HL-60/S4 treated with retinoic acid at 250 ng/mL for 4 days and 3 days (cell line): Measurements from ENCODE around the gene FOXO4.
"Not testable (repeated sequence)": the region's sequence is repeated elsewhere in the genome, so short reads cannot be mapped to it uniquely, and the experiment has no call there.

Experiments used
- in situ Hi-C: fragments of 300-500 bp; cut with MboI; formaldehyde crosslinking; loops from 2 replicates; pipeline ENCODE4 v1.7.0; 2022; ENCODE audit warnings: low sequenced_read_pairs

FOXO4 gene, protein sequence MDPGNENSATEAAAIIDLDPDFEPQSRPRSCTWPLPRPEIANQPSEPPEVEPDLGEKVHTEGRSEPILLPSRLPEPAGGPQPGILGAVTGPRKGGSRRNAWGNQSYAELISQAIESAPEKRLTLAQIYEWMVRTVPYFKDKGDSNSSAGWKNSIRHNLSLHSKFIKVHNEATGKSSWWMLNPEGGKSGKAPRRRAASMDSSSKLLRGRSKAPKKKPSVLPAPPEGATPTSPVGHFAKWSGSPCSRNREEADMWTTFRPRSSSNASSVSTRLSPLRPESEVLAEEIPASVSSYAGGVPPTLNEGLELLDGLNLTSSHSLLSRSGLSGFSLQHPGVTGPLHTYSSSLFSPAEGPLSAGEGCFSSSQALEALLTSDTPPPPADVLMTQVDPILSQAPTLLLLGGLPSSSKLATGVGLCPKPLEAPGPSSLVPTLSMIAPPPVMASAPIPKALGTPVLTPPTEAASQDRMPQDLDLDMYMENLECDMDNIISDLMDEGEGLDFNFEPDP

DNA sequence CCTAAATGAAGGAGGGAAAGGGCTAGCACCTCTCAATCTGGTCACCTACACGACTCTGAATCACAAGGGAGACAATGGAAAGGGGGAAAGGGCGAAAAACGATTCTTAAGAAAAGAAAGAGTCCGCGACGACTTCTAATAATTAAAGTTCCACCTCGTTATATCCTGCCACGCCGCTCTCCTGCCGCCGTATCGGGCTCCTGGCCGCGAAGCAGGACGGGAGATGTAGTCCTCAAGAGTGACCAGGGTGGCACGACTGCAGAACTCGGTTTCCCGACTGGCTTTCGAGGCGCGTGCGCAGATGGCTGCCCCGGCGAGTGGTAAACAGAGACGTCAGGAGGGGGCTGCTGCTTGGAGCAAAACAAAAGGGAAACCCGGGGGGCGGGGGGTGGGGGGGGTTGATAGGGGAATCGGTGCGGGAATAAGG is at the start of gene FOXO4:
FOXO4 (plus strand) TSS at position 297 of the 426 bp plus-strand sequence. CDS start 678 bp downstream, outside the sequence.
- in situ Hi-C loops, result no loop called here

DNA sequence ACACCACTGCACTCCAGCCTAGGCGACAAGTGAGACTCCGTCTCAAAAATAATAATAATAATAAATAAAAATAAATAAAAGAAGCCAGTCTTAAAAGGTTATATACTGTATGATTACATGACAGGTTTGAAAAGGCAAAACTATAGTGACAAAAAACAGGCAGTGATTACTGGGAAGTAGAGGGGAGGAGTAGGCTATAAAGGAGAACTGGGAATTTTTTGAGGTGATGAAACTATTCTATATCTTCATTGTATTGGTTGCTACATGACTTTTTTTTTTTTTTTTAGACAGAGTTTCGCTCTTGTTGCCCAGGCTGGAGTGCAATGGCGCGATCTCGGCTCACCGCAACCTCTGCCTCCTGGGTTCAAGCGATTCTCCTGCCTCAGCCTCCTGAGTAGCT is 47.8 kb upstream of the FOXO4 start:
- in situ Hi-C loops, result not testable (repeated sequence)

GRCh38 chrX:71052721-71053120 is 42.9 kb upstream of the FOXO4 start:
- in situ Hi-C loops, result no loop called here

GRCh38 chrX:71053217-71053621 is 42.4 kb upstream of the FOXO4 start:
- in situ Hi-C loops, result no loop called here

DNA sequence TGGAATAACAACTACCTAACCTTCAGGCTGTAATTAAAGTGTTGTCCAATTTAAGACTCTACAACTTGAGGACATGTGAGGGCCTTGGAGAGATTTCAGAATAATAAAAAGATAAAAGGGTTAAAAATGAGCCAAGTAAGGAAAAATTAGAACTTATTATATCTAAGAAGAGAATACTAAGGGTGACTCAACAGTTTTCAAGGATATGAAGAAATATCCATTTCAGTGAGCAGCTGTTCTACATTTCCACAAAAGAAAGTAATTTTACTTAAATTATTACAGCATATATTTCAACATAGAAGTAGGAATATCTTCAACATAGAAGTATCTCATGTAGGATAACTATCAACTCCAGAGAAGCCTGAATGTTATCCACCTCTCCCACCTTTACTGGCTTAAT is 38.8 kb upstream of the FOXO4 start:
- in situ Hi-C loops, result no loop called here

GRCh38 chrX:71057848-71058530 is 37.7 kb upstream of the FOXO4 start:
- in situ Hi-C loops, result no loop called here

DNA sequence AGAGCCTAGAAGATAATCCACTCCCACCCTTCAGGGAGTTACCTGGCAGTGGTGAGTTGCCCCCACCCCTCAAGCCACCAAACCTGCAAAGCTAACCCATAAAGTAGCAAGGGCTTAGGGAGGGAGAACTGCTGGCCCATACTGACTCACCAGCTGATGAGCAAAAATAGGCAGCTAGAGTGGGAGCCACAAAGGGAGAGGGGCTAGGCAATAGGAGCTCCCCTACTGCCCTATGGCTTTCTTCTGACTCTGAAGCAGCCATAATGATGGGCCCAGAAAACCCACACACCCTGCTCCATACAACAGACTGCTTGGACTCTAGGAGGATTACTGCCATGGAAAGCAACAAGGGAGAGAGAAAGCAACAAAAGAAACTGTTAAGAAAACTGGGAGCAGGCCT is 35.5 kb upstream of the FOXO4 start:
- in situ Hi-C loops, result no loop called here

DNA sequence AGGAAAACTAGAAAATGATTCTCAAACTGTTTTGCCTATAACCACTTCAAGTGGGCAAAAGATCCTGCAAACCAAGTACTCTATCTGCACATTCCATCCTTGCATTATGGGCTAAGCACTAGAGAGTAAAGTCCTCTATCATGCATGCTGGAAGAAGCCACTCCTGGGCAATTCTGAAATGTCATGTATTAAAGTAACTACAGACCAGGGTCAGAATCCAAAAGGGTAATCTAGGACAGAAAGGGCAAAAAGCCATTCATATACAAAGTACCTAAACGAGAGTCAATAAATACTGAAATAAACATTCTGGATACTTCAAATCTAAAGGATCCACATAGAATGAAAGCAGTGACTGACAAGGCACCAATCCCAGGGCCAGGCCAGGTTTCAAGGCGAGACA is 28.6 kb upstream of the FOXO4 start:
- in situ Hi-C loops, result no loop called here

GRCh38 chrX:71067712-71068043 is 28.0 kb upstream of the FOXO4 start:
- in situ Hi-C loops, result no loop called here

DNA sequence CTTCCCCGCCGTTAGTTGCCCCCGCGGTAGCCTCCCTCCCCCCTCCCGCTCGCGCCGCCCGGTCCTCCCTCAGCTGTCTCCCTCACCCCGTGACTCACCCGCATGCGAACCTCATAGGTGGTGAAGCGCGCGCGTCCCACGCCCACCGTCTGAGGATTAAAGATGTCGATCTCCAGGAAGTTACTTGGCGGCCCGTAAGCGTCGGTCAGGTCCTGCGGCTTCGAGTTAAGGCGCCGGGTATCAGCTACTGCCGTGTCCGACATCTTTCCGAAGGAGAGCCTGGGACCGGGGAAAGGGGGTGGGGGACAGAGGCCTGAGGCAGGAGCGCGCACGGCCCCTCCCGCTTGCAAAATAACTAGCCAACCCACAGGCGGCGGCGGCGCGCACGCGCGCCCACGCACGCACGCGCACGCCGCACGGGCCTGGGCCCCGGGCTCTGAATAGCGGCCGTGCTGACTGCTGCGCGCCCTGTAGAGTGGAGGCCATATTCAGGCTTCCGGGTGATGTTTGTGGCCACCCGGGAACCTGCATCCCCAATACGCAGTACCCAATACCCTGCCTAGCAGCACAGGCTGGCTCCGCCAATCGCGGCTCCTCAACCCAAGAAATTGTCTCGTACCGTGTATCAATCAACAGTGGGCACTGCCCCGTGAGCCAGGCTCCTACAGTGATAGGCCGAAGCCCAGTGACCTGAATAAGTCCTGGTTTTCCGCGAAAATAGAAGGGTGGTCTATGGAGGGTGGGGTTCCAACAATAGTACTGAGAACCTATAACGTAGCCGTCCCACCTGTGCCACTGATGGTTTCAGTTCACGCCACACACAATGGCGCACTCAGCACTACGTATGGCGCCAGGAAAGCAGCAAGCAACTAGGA is 27.4 kb upstream of the FOXO4 start, which contains the start of gene SNX12:
SNX12 (minus strand) TSS at position 291 of the 875 bp plus-strand sequence; CDS start at position 263, 28 bp downstream.
- in situ Hi-C loops, result no loop called here

GRCh38 chrX:71070531-71070930 is 25.1 kb upstream of the FOXO4 start:
- in situ Hi-C loops, result no loop called here

GRCh38 chrX:71081330-71082123 is 14.1 kb upstream of the FOXO4 start:
- in situ Hi-C loops, result no loop called here

GRCh38 chrX:71082124-71082647 is 13.5 kb upstream of the FOXO4 start:
- in situ Hi-C loops, result no loop called here

- in situ Hi-C loops, result no loop called here
Observed at GRCh38 chrX:71082822-71083221, 12.8 kb upstream of the FOXO4 start.

GRCh38 chrX:71085900-71086299 is 9.8 kb upstream of the FOXO4 start:
- in situ Hi-C loops, result no loop called here

DNA sequence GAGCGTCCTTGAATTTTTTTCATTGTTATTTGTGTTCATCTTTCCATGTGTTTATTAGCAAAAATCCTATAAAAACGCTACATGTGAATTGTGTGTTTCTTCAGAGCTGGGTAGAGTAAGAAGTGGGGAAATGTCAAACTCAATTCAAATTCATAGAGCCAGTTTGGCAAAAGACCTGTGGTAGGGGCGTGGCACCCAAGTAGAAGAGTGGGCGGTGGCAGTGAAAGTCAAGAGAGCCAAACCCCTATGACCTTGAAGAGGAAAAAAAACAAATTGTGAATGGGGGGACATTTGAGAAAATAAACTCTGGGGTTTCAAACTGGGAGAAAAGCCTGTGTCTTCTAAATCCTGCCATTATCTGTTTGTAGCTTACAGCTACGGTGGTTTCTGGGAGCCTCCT is 4.4 kb upstream of the FOXO4 start:
- in situ Hi-C loops, result no loop called here

DNA sequence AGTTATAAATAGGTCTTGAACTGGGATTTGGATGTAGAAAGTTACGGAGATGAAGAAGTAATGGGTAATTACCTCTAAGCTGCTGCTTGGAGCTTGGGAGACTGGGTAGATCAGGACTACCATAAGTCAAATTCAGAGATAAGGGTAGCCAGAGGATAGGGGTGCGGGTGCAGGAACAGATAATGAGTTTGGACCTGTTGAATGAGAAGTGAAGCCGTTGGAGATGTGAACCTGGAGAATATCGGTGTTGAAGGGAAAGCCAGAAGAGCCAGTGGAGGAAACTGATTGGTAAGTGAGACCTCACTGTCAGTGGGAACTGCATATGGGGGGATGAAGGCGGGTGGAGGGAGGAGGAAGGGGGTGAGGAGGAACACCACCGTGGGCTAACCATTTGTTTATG is 618 bp upstream of the FOXO4 start:
- in situ Hi-C loops, result no loop called here

GRCh38 chrX:71095981-71096759 is 519 bp downstream of the FOXO4 start:
- in situ Hi-C loops, result no loop called here

GRCh38 chrX:71096760-71097032 is 1.0 kb downstream of the FOXO4 start:
- in situ Hi-C loops, result no loop called here

GRCh38 chrX:71098302-71098701 is 2.7 kb downstream of the FOXO4 start:
- in situ Hi-C loops, result no loop called here
